Kidney (tissue), 14 donors: ENCODE data around the gene HOXC6. TPM values are rescaled to one million over a fixed set of nuclear protein-coding genes. Genes with fewer than 3 reads are reported as not detected.
"Not testable (repeated sequence)": the region's sequence is repeated elsewhere in the genome, so short reads cannot be mapped to it uniquely, and the experiment has no call there.

Experiments used
- DNase-seq, 5 donors: peaks; one replicate each; pipeline ENCODE4 v3.0.0-alpha.2; 2013 to 2020
- FAIRE-seq: peaks from 2 replicates; lab custom pipeline; 2012; peaks lifted over from hg19 to GRCh38; lab: Jason Lieb, UNC
- H3K27ac ChIP-seq, 2 donors: one replicate each; pipeline ENCODE4 v1.7.0; 2013; ENCODE audit warnings: low read depth in 2 of 2, low read length in 2 of 2, inconsistent platforms in 1 of 2
- H3K27me3 ChIP-seq: one replicate; pipeline ENCODE4 v1.7.1; 2013; ENCODE audit warnings: low read length, inconsistent platforms; ENCODE audit not compliant: control insufficient read depth, insufficient read depth
- H3K36me3 ChIP-seq, 3 donors: one replicate each; pipeline versions ENCODE4 v1.7.0 to v1.7.1; 2013; ENCODE audit warnings: low read length in 3 of 3, control low read depth in 1 of 3, inconsistent platforms in 1 of 3; ENCODE audit not compliant: insufficient read depth in 3 of 3, control insufficient read depth in 2 of 3
- H3K4me1 ChIP-seq, 3 donors: one replicate each; pipeline versions ENCODE4 v1.7.0 to v1.7.1; 2013; ENCODE audit warnings: low read length in 3 of 3, inconsistent platforms in 1 of 3, low read depth in 1 of 3; ENCODE audit not compliant: control insufficient read depth in 2 of 3, insufficient read depth in 2 of 3
- H3K4me3 ChIP-seq, 3 donors: one replicate each; pipeline versions ENCODE4 v1.7.0 to v1.8.1; 2013; ENCODE audit warnings: low read length in 3 of 3, control low read depth in 1 of 3, inconsistent platforms in 1 of 3
- H3K9ac ChIP-seq, 3 donors: one replicate each; pipeline versions ENCODE4 v1.7.0 to v1.7.1; 2013; ENCODE audit warnings: low read length in 3 of 3, control low read depth in 1 of 3, inconsistent platforms in 1 of 3
- H3K9me3 ChIP-seq, 3 donors: one replicate each; pipeline versions ENCODE4 v1.7.0 to v1.7.1; 2013; ENCODE audit warnings: low read length in 3 of 3, control low read depth in 1 of 3, inconsistent platforms in 1 of 3; ENCODE audit not compliant: control insufficient read depth in 2 of 3, insufficient read depth in 1 of 3
- intact Hi-C: fragments of 100-400 bp; cut with DNase I; formaldehyde crosslinking; loops from one replicate; pipeline ENCODE4 v1.11.1; 2022
- microRNA-seq: library from miRNA; unstranded; fragments of <30 nt; microRNA quantifications from one replicate; pipeline ENCODE4 v1.2.0, GENCODE V29; 2020
- polyA plus RNA-seq: library from polyadenylated mRNA; stranded (reverse); fragments of 350-450 nt; fragmentation: Illumina TruSeq; extraction: RNeasy Lipid Tissue Mini Kit (QIAGEN cat#74804); gene quantifications from one replicate; pipeline ENCODE4 v1.2.3, GENCODE V29; 2014; ENCODE audit warnings: low read depth, low replicate concordance; ENCODE audit not compliant: insufficient read depth
- total RNA-seq: library from RNA; stranded (reverse); fragmentation: NEBNext Ultra II Directional; extraction: Animal tissue kit (Norgen Biotek cat#: 25700); gene quantifications from one replicate; pipeline ENCODE4 v1.2.1, GENCODE V29; 2021
- TF ChIP-seq, protein P1 (sequence below): IDR thresholded peaks from 3 replicates; pipeline ENCODE4 v1.5.1; 2012; ENCODE audit warnings: mild to moderate bottlenecking, moderate library complexity, borderline replicate concordance; ENCODE audit not compliant: insufficient read depth; ENCODE audit errors: extremely low read depth
- donor health status: control.
- donor health status: control.
- donor health status: control.
- donor health status: control.
- donor health status: control.
- donor health status: DM: yes; HTN: yes; CAD: no.
- donor health status: Normal renal cell carcinoma (clear cell type).

HOXC6 gene
- total and polyA plus RNA-seq, 2 donors from 2014 or later: 11.4 to 22.0 TPM

DNA sequence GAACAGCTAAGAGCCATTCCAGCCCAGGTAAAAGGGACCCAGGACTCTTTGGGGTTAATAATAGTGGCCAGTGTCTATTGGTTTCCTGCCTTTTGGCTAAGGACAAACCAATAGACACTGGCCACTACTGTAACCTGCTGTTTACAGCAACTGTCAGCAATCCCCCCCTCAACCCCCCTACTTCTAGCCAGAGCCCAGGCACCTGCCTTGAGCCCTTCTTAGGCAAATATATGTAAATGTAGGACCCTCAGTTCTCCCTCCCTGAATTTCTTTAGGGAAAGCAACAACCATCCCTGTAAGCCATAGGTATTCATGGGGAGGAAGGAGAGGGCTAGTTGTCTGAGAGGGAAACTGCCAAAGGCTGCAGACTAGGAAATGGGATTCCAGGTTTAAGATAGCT, 47.7 kb downstream of the HOXC6 start:
- FAIRE-seq (no peak), DNase-seq (no peak)
- intact Hi-C loops: no loop called here
- H3K4me3 ChIP-seq: no peak overlapping the region
- no peaks in the 10 kb centered on the region for H3K27me3 ChIP-seq
- TF ChIP-seq, protein P1, sequence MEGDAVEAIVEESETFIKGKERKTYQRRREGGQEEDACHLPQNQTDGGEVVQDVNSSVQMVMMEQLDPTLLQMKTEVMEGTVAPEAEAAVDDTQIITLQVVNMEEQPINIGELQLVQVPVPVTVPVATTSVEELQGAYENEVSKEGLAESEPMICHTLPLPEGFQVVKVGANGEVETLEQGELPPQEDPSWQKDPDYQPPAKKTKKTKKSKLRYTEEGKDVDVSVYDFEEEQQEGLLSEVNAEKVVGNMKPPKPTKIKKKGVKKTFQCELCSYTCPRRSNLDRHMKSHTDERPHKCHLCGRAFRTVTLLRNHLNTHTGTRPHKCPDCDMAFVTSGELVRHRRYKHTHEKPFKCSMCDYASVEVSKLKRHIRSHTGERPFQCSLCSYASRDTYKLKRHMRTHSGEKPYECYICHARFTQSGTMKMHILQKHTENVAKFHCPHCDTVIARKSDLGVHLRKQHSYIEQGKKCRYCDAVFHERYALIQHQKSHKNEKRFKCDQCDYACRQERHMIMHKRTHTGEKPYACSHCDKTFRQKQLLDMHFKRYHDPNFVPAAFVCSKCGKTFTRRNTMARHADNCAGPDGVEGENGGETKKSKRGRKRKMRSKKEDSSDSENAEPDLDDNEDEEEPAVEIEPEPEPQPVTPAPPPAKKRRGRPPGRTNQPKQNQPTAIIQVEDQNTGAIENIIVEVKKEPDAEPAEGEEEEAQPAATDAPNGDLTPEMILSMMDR: no peak
- H3K9me3 ChIP-seq: no peaks in the 10 kb centered on the region
- H3K36me3 ChIP-seq: no peaks in the 10 kb centered on the region
- H3K9ac ChIP-seq: no peak overlapping the region
- H3K4me1 ChIP-seq: no peaks in the 10 kb centered on the region
- H3K27ac ChIP-seq: no peak overlapping the region

DNA sequence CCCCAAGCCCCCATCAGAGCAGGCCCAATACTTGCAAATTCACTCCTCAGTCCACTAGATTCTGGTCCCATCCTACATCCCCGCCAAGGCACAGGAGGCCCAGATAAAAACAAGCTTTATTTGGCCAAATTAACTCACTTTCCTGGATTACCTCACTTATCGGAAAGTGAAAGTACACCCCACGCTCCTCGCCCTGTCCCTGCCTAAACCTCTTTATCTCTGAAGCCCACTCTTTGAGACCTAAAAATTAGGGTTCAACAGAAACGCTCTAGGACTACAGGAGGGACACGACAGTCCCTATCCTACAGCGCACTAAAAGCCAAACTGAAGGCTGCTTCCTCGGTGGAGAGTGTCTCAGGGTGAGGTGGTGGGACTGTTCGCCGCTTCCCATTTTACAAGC, 49.6 kb downstream of the HOXC6 start:
- FAIRE-seq, H3K36me3 ChIP-seq, H3K4me1 ChIP-seq, H3K27me3 ChIP-seq, H3K9me3 ChIP-seq, intact Hi-C loops, H3K4me3 ChIP-seq: not testable (repeated sequence)
- Histone ChIP-seq H3K9ac (peak overlapping the region in 1 of 3 donors; percentile 40), H3K27ac (peak overlapping the region; percentile 51 to 53)
- peak in 2 of 5 donors; percentile 21 to 31 for DNase-seq

DNA sequence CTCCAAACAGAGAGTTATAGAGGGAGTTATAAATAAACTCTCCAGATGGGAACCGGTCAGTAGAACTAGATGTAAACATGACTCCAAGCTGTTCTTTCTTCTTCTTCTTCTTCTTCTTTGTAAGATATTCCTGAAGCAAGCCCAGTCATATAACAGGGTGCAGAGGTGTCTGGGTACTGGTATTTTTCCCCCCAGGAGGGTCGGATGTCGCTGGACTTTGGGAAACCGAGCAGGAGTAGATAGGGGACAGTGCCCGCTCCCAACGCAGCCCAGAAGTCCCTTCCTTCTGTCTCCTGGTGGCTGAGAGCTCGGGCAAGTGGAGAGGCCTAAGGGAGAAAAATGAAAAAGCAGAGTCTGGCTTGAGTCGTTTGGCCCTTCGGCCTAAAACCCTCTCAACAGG, 50.9 kb downstream of the HOXC6 start:
- H3K4me3 ChIP-seq: peak overlapping the region in 2 of 3 donors; percentile 11 to 37

More for the DNA sequence above, 50.9 kb downstream of the HOXC6 start:
- H3K36me3 ChIP-seq, intact Hi-C loops, FAIRE-seq, H3K4me1 ChIP-seq, H3K9me3 ChIP-seq, H3K27me3 ChIP-seq: not testable (repeated sequence)
- Histone ChIP-seq H3K9ac (peak overlapping the region in 1 of 3 donors; percentile 44), H3K27ac (peak overlapping the region; percentile 76 to 81)
- peak in 1 of 5 donors; percentile 20 for DNase-seq

Small RNA genes within 50 kb of the gene (microRNA-seq; reads per million reads assigned to microRNA genes)
- gene MIR196A2 (1,531 reads per million, percentile 82 among the genes with 10 or more reads in this experiment), gene MIR615 (327 reads per million, percentile 69 among the genes with 10 or more reads in this experiment)

Other genes with a start within 250 kb of the HOXC6 start
- not detected for gene HOXC13, start 89.6 kb upstream of the HOXC6 start, total RNA-seq
- gene HOXC13, start 89.6 kb upstream of the HOXC6 start, polyA plus RNA-seq: not detected
- gene HOXC12, start 73.5 kb upstream of the HOXC6 start, total RNA-seq: not detected
- gene HOXC12, start 73.5 kb upstream of the HOXC6 start, polyA plus RNA-seq: not detected
- gene HOXC11, start 55.3 kb upstream of the HOXC6 start, total RNA-seq: 1.4 TPM
- gene HOXC11, start 55.3 kb upstream of the HOXC6 start, polyA plus RNA-seq: 0.75 TPM
- gene HOTAIR, start 53.5 kb upstream of the HOXC6 start, total RNA-seq: 0.76 TPM
- gene HOTAIR, start 53.5 kb upstream of the HOXC6 start, polyA plus RNA-seq: 0.52 TPM
- 50.7 TPM for gene HOXC10, start 43.3 kb upstream of the HOXC6 start, total RNA-seq
- 49.7 TPM for gene HOXC10, start 43.3 kb upstream of the HOXC6 start, polyA plus RNA-seq
- 16.5 TPM for gene HOXC9, start 28.3 kb upstream of the HOXC6 start, total RNA-seq
- gene HOXC9, start 28.3 kb upstream of the HOXC6 start, polyA plus RNA-seq: 11.7 TPM
- 9.0 TPM for gene HOXC8, start 19.5 kb upstream of the HOXC6 start, total RNA-seq
- gene HOXC8, start 19.5 kb upstream of the HOXC6 start, polyA plus RNA-seq: 2.1 TPM
- gene HOXC5, start 4.6 kb downstream of the HOXC6 start, total RNA-seq: 4.8 TPM
- 0.24 TPM for gene HOXC5, start 4.6 kb downstream of the HOXC6 start, polyA plus RNA-seq
- 24.5 TPM for gene HOXC4, start 25.4 kb downstream of the HOXC6 start, total RNA-seq
- gene HOXC4, start 25.4 kb downstream of the HOXC6 start, polyA plus RNA-seq: 13.9 TPM
- gene SMUG1, start 160.5 kb downstream of the HOXC6 start, total RNA-seq: 27.6 TPM
- gene SMUG1, start 160.5 kb downstream of the HOXC6 start, polyA plus RNA-seq: 68.3 TPM